NCI-H1417 (cell line): ENCODE measurements around the gene ROBO1.
A peak's percentile ranks its signal among the peaks of the same experiment; 100 is the strongest.
"Not testable (repeated sequence)": the region's sequence is repeated elsewhere in the genome, so short reads cannot be mapped to it uniquely, and the experiment has no call there.

Experiments used
- DNase-seq, 3 experiments: peaks; one replicate each; lab custom pipeline; 2025; lab: John Stamatoyannopoulos, UW

ROBO1 gene

DNA sequence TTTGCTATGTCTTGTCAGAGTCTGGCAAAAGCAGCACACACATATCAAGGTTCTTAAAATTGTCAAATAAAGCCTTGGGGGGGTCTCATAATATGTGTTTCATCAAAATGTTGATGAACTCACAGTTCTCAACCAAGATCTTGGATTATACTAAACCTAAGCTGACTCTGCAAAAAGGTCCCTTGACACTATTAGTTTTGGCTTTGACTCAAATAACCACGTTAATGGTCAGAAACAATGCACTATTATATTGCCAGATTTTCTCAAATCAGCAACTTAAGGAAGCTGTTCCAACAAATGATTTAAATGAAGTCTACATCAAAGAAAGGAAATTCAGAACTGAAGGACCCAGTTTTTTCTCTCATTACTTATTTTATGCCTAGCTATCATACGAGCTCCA lies 1063.9 kb downstream of the ROBO1 start:
- DNase-seq, result no peak

DNA sequence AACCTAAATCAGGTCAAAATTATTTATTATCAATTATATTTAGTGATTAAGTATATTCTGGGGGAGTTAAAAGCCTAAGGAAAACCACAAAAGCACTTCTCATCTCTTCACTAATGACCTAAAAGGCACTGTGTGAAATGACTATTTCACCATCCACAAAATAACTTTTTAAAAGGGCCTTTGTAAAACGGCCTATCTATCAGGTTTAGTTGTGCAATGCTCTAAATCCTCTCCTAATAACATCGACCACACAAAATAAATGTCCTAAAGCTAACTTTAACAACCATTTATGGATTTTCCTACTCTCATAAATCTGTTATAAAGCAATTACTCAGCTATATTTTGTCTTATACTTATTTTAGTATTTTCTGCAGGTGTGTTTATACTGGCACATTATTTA lies 1066.3 kb downstream of the ROBO1 start:
- DNase-seq, result no peak

GRCh38 chr3:78698431-78698830 lies 1069.4 kb downstream of the ROBO1 start:
- no peak for DNase-seq

GRCh38 chr3:78697426-78697825 lies 1070.4 kb downstream of the ROBO1 start:
- DNase-seq, result no peak

GRCh38 chr3:78690766-78691165 lies 1077.0 kb downstream of the ROBO1 start:
- no peak for DNase-seq

DNA sequence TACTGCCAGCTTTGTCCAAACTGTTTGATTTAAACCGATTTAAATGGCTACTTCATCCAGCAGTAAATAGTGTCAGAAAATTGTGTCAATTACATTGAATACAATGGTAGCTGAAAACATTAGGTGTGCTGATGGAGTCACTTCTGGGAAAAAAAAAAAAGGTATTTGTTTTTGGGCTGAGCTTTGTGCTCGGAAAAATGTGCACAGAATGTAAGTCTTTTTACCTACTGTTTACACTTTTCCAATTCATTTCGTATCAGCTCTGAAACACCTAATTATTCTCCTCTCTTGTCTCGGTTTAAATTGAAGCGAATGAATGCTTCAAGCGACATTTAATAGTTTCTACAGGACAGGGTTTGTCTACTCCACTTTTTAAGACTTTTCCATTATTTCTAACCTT lies 1078.4 kb downstream of the ROBO1 start:
- peak in 2 of 3 experiments; percentile 55 to 91 for DNase-seq

DNA sequence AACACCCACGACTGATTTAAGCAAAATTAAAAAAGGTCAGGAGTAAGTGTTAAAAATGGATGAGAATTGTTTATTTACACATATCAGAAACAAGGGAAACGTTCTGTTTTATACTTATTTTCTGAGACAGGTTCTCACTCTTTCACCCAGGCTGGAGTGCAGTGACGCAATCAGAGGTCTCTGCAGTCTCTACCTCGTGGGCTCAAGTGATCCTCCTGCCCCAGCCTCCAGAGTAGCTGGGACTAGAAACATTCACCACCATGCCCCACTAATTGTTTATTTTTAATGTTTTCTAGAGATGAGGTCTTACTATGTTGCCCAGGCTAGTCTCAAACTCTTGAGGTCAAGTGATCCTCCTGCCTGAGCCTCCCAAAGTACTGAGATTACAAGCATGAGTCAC lies 1080.3 kb downstream of the ROBO1 start:
- DNase-seq, result no peak

DNA sequence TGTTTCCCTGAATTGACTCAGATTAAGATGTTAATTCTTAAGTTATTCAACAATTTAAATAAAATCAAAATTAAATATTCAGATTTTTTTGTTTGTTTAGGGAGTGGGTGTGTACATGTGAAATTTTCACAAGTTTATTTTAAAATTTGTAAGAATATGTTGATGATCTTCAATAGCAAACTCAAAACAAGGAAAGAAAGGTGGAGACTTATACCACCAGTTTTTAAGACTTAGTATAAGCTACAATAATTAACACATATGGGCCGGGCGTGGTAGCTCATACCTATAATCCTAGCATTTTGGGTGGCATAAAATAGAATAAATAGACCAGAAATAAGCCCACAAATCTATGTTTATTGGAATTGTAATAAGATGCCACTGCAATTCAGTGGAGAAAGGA lies 1084.5 kb downstream of the ROBO1 start:
- DNase-seq, result no peak

GRCh38 chr3:78675119-78675805 lies 1092.5 kb downstream of the ROBO1 start:
- not testable (repeated sequence) for DNase-seq

DNA sequence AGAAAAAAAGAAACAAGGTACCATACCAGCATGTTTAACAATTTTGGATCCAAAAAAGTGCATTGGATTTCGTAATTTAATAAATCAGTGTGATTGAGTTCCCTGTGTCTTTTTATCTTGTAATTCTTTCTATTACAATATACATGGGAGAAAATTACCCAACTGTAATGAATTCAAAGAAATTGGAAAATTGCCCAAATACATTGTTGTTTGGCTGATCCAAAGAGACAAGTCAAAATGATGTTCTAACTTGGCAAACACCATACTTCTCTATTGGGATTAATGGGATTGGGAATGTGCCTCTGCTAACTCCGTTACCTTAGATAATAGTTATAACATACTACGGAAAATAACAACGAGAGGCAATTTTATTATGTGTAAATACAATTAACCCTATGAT lies 1097.1 kb downstream of the ROBO1 start:
- DNase-seq, result no peak

DNA sequence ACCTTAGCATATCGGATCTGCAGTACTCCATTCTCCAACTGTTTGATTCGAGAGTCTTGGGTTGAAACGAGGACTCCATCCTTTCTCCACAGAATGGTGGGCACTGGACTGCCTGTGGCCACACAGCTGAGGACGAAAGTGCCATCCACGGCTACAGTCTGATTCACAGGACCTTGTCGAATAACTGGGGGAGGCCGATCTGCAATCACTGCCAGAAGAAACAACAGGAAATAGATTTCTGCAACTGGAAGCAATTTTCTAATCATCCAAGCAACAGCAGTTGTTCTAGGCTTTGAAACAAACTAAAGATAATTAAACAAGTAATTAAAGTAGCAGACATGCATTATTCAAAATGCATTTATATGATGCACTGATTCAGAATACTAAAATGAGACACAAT lies 1097.7 kb downstream of the ROBO1 start:
- no peak for DNase-seq

DNA sequence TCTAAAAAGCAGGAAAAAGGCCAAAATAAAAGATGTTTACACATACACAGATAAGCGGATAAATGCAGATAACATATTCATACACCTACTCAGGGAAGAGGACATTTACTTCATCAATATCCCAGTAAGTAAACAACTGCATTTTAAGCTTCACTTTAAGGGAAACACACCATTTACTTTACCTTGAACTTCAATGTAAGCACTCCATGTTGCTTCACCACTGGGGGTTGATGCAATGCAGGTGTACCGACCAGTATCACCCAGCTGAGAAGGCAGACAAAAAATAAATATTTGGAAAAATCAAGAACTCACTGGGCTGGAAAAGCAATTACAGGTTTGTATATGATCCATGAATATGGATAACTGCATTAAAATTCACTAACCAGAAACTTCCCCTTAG lies 1099.5 kb downstream of the ROBO1 start:
- peak in 2 of 3 experiments; percentile 20 to 58 for DNase-seq

- no peak for DNase-seq
Measured at GRCh38 chr3:78666470-78666800, 1101.4 kb downstream of the ROBO1 start.

GRCh38 chr3:78665776-78666469 lies 1101.9 kb downstream of the ROBO1 start:
- no peak for DNase-seq

DNA sequence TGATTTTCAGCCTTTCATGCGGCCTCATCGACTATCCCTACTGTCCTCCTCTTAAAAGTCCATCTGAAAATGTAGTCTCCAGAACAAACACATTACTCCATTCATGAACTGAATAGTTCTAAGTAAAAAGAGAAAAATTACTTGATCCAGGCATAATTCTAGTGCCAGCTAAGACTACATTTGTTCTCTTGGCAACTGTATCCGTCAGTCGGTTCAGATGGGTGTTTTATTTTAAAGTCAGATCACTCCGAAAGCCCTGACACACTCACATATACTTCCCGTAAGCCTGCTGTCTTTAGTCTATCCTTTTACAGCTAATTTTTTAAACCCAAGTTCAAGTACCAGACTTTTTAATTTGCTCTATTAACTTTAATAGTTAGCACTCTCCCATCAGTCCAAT lies 1102.7 kb downstream of the ROBO1 start:
- DNase-seq, result no peak

- no peak for DNase-seq
Measured at GRCh38 chr3:78660957-78661356, 1106.8 kb downstream of the ROBO1 start.

DNA sequence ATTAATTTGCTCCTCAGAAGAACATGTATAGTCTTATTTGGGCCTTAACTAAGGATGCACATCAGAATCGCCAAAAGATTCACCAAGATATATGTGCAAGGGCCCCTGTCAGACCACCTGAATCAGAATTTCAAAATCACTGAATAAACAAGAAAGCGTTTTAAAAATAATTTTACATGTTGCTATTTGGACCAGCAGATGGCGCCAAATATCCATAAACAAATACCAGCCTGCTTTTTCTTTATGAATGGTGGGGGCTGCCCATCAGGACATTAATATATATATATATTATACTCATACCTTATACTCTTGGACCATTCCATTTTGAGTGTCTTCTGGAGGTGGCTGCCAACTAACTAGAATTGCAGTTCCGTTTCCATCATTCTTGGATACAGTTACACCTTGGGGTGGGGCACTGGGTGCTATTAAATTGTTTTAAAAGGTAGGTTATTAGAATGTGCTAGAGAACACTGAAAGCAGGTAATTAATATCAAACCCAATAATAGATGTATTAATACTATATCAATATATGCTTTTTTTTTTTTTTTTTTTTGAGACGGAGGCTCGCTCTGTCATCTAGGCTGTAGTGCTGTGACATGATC lies 1108.3 kb downstream of the ROBO1 start:
- DNase-seq, result peak; percentile 19 to 66 (median 35)

DNA sequence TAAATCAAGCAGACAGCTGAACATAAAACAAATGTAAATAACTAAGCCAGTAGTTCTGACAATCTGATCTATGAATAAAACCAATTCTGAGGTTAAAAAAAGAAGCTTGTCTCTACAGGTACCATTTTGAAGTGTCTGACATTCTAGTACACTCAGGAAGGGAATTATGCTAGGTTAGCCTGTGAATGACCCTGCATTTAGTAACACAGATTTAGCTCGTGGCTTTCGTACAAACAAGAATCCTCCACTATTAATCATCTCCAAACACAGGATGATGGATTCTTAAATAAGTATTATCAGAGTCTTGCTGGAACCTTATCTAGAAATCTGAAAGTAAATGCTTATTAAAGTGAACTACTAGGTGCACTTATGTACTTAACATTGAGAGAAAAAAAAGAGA lies 1120.1 kb downstream of the ROBO1 start:
- no peak for DNase-seq

DNA sequence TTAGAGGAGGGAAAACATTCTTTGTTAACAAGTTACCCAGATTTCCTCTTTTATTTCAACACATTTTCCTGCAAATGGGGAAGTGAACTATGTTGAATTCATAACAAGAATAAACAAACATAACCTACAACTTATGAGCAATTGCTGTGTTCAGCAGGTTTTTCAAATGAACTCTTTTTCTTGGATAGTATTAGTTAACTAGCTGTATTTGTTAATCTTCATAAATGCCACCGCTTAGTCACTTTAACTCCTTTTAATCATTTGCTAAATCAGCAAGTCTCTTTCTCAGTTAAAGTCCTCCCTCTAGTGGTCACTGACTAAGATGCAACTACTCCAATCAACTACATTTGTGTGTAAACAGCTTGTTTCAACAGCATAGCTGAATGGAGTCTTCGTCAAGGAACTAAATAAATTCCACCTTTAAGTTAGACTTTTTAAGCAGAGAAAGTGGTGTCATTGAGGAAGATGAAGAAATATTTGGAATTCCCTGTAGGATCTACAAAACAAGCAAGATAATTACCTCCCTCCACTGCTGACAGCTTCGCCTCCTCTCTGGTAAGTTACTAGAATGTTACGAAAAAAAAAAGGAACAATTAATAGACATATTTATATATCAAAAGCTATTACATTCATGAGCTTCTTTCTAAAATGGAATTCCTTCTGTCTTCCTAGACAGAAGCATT lies 1122.0 kb downstream of the ROBO1 start:
- DNase-seq, result peak; percentile 12 to 81 (median 62)

GRCh38 chr3:78644847-78645246 lies 1123.0 kb downstream of the ROBO1 start:
- DNase-seq, result no peak

- DNase-seq, result no peak
Measured at GRCh38 chr3:78642226-78643035, 1125.4 kb downstream of the ROBO1 start.

GRCh38 chr3:78641703-78642102 lies 1126.1 kb downstream of the ROBO1 start:
- no peak for DNase-seq
